OCI-LY3 (cell line): ENCODE results near the gene ARSA.

ENCODE experiments used
- H2AFZ ChIP-seq: fragments of 200-600, 300-600 bp; shearing (Covaris generic); 2 replicates; pipeline ENCODE4 v1.6.0; 2014; ENCODE audit warnings: antibody characterized with exemption, low read depth, low read length
- H3K27ac ChIP-seq: fragments of 200-600, 300-600 bp; sonication (generic); 2 replicates; pipeline ENCODE4 v1.5.1; 2014; ENCODE audit warnings: mild to moderate bottlenecking, low read length, moderate library complexity, mixed read lengths
- H3K27me3 ChIP-seq: fragments of 200-600, 300-600 bp; sonication (generic); 2 replicates; pipeline ENCODE4 v1.6.1; 2014; ENCODE audit warnings: low read depth, low read length, mixed read lengths
- H3K36me3 ChIP-seq: fragments of 200-600, 300-600 bp; sonication (generic); replicated peaks from 2 replicates; pipeline ENCODE3; 2014; ENCODE audit warnings: low read depth, low read length, mixed read lengths
- H3K4me1 ChIP-seq: fragments of 300-600, 200-600 bp; sonication (generic); 2 replicates; pipeline ENCODE4 v1.6.1; 2014; ENCODE audit warnings: low read length, mixed read lengths
- H3K4me2 ChIP-seq: fragments of 200-600, 300-600 bp; sonication (generic); 2 replicates; pipeline ENCODE4 v1.6.1; 2014; ENCODE audit warnings: low read length, mixed read lengths
- H3K4me3 ChIP-seq: fragments of 300-600, 200-600 bp; sonication (generic); 2 replicates; pipeline ENCODE4 v1.5.1; 2014; ENCODE audit warnings: antibody characterized with exemption, mild to moderate bottlenecking, low read length, moderate library complexity
- H3K79me2 ChIP-seq: fragments of 300-600, 200-600 bp; shearing (Covaris generic); 2 replicates; pipeline ENCODE4 v1.6.1; 2014; ENCODE audit warnings: mild to moderate bottlenecking, low read length, mixed read lengths
- H3K9ac ChIP-seq: fragments of 300-600, 200-600 bp; shearing (Covaris generic); 2 replicates; pipeline ENCODE4 v1.6.0; 2014; ENCODE audit warnings: mild to moderate bottlenecking, low read length, moderate library complexity
- H3K9me3 ChIP-seq: fragments of 200-600, 300-600 bp; shearing (Covaris generic); 2 replicates; pipeline ENCODE4 v1.6.1; 2014; ENCODE audit warnings: low read length, mixed read lengths; ENCODE audit not compliant: insufficient read depth
- H4K20me1 ChIP-seq: fragments of 200-600, 300-600 bp; sonication (generic); 2 replicates; pipeline ENCODE4 v1.6.1; 2016; ENCODE audit warnings: low read length, mixed read lengths; ENCODE audit not compliant: insufficient read depth
- CTCF ChIP-seq: fragments of 200-600, 300-600 bp; sonication (generic); IDR thresholded peaks from 2 replicates; pipeline ENCODE4 v1.5.1; 2014; ENCODE audit warnings: antibody characterized with exemption, low read length, low read depth
- EZH2phosphoT487 ChIP-seq: fragments of 200-600 bp; shearing (Covaris generic); IDR thresholded peaks from 2 replicates; pipeline ENCODE4 v1.6.1; 2018; ENCODE audit warnings: antibody characterized with exemption, mixed run types, low read depth

Gene ARSA

GRCh38 chr22:50582493-50583293, 45.3 kb downstream of the ARSA start, which contains the start of gene CHKB:
Gene CHKB (minus strand): TSS chr22:50582849. CDS start chr22:50582781, 68 bp downstream.
- peaks cover 18% of the 10 kb centered on the region for H3K79me2 ChIP-seq
- H3K36me3 ChIP-seq, result no peaks in the 10 kb centered on the region
- H2AFZ ChIP-seq, result peak within 1 kb of the TSS; percentile 62; the same call in 1 of the 2 replicates
- peak within 1 kb of the TSS; percentile 91 for H3K4me3 ChIP-seq
- H3K27me3 ChIP-seq, result no peaks in the 10 kb centered on the region
- no peaks in the 10 kb centered on the region for H4K20me1 ChIP-seq
- peak within 1 kb of the TSS; percentile 93 for H3K9ac ChIP-seq
- TF ChIP-seq EZH2phosphoT487 (no peak), CTCF (no peak)
- H3K4me2 ChIP-seq, result peak within 1 kb of the TSS; percentile 90
- no peaks in the 10 kb centered on the region for H3K9me3 ChIP-seq
- H3K27ac ChIP-seq, result peak within 1 kb of the TSS; percentile 88
- peaks cover 11% of the 10 kb centered on the region for H3K4me1 ChIP-seq

GRCh38 chr22:50581950-50582492, 45.9 kb downstream of the ARSA start:
- no peak for TF ChIP-seq CTCF
- no peak for TF ChIP-seq EZH2phosphoT487
- Histone ChIP-seq H3K9me3 (no peaks in the 10 kb centered on the region), H2AFZ (peak overlapping the region; percentile 62; the same call in 1 of the 2 replicates)

GRCh38 chr22:50581031-50581949, 46.7 kb downstream of the ARSA start:
- H3K36me3 ChIP-seq, result no peaks in the 10 kb centered on the region
- H4K20me1 ChIP-seq, result no peaks in the 10 kb centered on the region
- peak overlapping the region; percentile 88 for H3K27ac ChIP-seq

More at GRCh38 chr22:50581950-50582492, 45.9 kb downstream of the ARSA start:
- Histone ChIP-seq H3K4me1 (peaks cover 11% of the 10 kb centered on the region), H3K79me2 (peaks cover 18% of the 10 kb centered on the region), H3K36me3 (no peaks in the 10 kb centered on the region), H3K27ac (peak overlapping the region; percentile 88), H3K27me3 (no peaks in the 10 kb centered on the region), H3K4me2 (peak overlapping the region; percentile 88), H4K20me1 (no peaks in the 10 kb centered on the region), H3K4me3 (peak overlapping the region; percentile 91), H3K9ac (peak overlapping the region; percentile 93)

More at GRCh38 chr22:50581031-50581949, 46.7 kb downstream of the ARSA start:
- peaks cover 11% of the 10 kb centered on the region for H3K4me1 ChIP-seq
- H3K27me3 ChIP-seq, result no peaks in the 10 kb centered on the region
- H3K9ac ChIP-seq, result peak overlapping the region; percentile 93
- no peak for TF ChIP-seq CTCF
- TF ChIP-seq EZH2phosphoT487, result no peak
- no peaks in the 10 kb centered on the region for H3K9me3 ChIP-seq
- no peak overlapping the region for H2AFZ ChIP-seq
- peak overlapping the region; percentile 91 for H3K4me3 ChIP-seq
- peaks cover 18% of the 10 kb centered on the region for H3K79me2 ChIP-seq
- peak overlapping the region; percentile 88 for H3K4me2 ChIP-seq
